ENCODE measurements around the gene AGBL1. TPM values are rescaled to one million over a fixed set of nuclear protein-coding genes. Genes with fewer than 3 reads are reported as not detected.

AGBL1 gene
- total RNA-seq, 1 experiment from 2014 or later, result not detected

DNA sequence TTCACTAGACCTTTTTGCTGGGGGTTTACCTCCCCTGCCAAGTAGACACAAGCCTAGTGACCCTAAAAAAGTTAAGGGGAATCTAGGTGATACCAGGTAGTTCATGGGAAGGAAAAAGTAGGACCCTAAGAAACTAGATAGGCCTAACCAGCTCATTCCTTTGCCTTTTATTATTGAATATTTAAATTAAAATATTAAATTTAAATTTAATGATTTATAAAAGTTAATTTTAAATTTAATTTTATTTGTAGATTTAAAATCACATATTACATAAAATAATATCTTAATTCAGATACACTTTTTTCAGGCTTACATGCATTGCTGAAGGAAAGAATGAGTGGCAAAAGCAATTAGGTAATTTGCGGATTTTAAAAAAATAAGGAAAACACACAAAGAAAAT is 584.9 kb downstream of the AGBL1 start:
- no peak overlapping the region for H3K27ac Mint-ChIP-seq (ENCODE audit: unreplicated experiment)
- no peaks in the 10 kb centered on the region for H3K9me3 ChIP-seq
- BruUV-seq (replicated peaks), result no TSS peak
- no peak for DNase-seq
- ChIA-PET POLR2A (no interaction called here), CTCF (no interaction called here)
- TF ChIP-seq, protein P1, sequence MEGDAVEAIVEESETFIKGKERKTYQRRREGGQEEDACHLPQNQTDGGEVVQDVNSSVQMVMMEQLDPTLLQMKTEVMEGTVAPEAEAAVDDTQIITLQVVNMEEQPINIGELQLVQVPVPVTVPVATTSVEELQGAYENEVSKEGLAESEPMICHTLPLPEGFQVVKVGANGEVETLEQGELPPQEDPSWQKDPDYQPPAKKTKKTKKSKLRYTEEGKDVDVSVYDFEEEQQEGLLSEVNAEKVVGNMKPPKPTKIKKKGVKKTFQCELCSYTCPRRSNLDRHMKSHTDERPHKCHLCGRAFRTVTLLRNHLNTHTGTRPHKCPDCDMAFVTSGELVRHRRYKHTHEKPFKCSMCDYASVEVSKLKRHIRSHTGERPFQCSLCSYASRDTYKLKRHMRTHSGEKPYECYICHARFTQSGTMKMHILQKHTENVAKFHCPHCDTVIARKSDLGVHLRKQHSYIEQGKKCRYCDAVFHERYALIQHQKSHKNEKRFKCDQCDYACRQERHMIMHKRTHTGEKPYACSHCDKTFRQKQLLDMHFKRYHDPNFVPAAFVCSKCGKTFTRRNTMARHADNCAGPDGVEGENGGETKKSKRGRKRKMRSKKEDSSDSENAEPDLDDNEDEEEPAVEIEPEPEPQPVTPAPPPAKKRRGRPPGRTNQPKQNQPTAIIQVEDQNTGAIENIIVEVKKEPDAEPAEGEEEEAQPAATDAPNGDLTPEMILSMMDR (IDR thresholded peaks at IDR 0.05; ENCODE audit: insufficient read depth in 1 of 2, low read depth in 1 of 2, low read length in 1 of 2, severe bottlenecking in 1 of 2, unreplicated experiment in 1 of 2), result no peak
- no peaks in the 10 kb centered on the region for H3K4me1 ChIP-seq
- H3K36me3 Mint-ChIP-seq (ENCODE audit: insufficient read depth, unreplicated experiment), result no peaks in the 10 kb centered on the region
- no peak overlapping the region for H3K4me3 Mint-ChIP-seq (ENCODE audit: unreplicated experiment)
- no peaks in the 10 kb centered on the region for H3K9me3 Mint-ChIP-seq (ENCODE audit: unreplicated experiment)
- no peaks in the 10 kb centered on the region for H3K27me3 ChIP-seq (replicated peaks; ENCODE audit: control insufficient read depth, insufficient read depth, low read length)
- intact Hi-C loops (cut with micrococcal nuclease; ENCODE audit: unreplicated experiment), result no loop called here
- no peaks in the 10 kb centered on the region for H3K36me3 ChIP-seq (ENCODE audit: control insufficient read depth, insufficient read depth, low read length)
- H3K4me1 Mint-ChIP-seq (ENCODE audit: low read depth, unreplicated experiment), result no peaks in the 10 kb centered on the region
- no peaks in the 10 kb centered on the region for H3K27me3 Mint-ChIP-seq (ENCODE audit: insufficient read depth, unreplicated experiment)
- no peak overlapping the region for H3K4me3 ChIP-seq (ENCODE audit: low read depth, low read length)

DNA sequence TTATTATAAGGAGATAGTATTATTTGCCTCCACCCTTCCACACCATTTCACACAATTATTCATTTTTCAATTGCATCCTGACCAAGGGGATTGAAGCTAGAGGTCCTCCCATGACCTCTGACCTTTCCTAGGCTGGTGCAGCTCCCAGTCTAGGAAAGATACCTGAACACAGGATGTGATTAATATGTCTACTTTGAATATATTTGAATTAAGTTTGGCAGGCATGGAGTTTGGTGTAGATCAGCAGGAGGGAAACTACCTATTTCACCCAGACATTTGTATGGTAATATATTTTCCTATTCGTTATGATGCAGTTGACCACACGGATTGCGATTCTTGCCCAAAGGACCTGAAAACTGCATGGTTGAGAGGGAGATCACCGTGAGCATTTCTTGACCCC is 596.3 kb downstream of the AGBL1 start:
- ChIA-PET POLR2A (no interaction called here), CTCF (no interaction called here)
- intact Hi-C loops (cut with micrococcal nuclease; ENCODE audit: unreplicated experiment), result no loop called here
- Mint-ChIP-seq H3K36me3 (ENCODE audit: insufficient read depth, unreplicated experiment) (no peaks in the 10 kb centered on the region), H3K4me1 (ENCODE audit: low read depth, unreplicated experiment) (no peaks in the 10 kb centered on the region), H3K27ac (ENCODE audit: unreplicated experiment) (no peak overlapping the region), H3K9me3 (ENCODE audit: unreplicated experiment) (no peaks in the 10 kb centered on the region), H3K4me3 (ENCODE audit: unreplicated experiment) (no peak overlapping the region), H3K27me3 (ENCODE audit: insufficient read depth, unreplicated experiment) (peaks cover 10% of the 10 kb centered on the region)
- H3K27me3 ChIP-seq (replicated peaks; ENCODE audit: control insufficient read depth, insufficient read depth, low read length), result no peaks in the 10 kb centered on the region
- no TSS peak for BruUV-seq (replicated peaks)
- DNase-seq, result no peak
- no peaks in the 10 kb centered on the region for H3K4me1 ChIP-seq
- TF ChIP-seq, protein P1 (IDR thresholded peaks at IDR 0.05; ENCODE audit: insufficient read depth in 1 of 2, low read depth in 1 of 2, low read length in 1 of 2, severe bottlenecking in 1 of 2, unreplicated experiment in 1 of 2), result no peak
- no peaks in the 10 kb centered on the region for H3K36me3 ChIP-seq (ENCODE audit: control insufficient read depth, insufficient read depth, low read length)
- H3K4me3 ChIP-seq (ENCODE audit: low read depth, low read length), result no peak overlapping the region
- no peaks in the 10 kb centered on the region for H3K9me3 ChIP-seq

DNA sequence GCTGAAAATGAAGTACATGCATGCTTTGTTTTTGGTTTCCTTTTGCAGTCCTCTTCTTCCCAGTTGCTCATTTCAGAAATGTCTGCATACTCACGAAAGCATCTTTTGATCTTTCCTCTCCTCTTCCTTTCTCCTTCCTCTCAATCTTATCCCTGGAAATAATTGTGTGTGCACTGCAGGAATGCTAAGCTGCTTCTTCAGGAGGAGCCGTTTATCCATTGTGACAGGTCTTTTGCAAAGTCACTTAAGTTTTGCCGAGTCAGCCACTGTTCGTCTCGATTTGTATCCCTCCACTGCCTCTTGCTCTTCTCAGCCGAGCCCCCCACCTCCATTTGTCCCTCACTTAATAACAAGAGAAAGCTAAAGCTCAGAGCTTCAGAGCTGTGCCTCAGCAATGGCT is 597.6 kb downstream of the AGBL1 start:
- H3K27me3 ChIP-seq (replicated peaks; ENCODE audit: control insufficient read depth, insufficient read depth, low read length), result no peaks in the 10 kb centered on the region
- ChIA-PET CTCF (no interaction called here), POLR2A (no interaction called here)
- H3K9me3 ChIP-seq, result no peaks in the 10 kb centered on the region
- no peaks in the 10 kb centered on the region for H3K36me3 ChIP-seq (ENCODE audit: control insufficient read depth, insufficient read depth, low read length)
- H3K4me1 ChIP-seq, result no peaks in the 10 kb centered on the region
- TF ChIP-seq, protein P1 (IDR thresholded peaks at IDR 0.05; ENCODE audit: insufficient read depth in 1 of 2, low read depth in 1 of 2, low read length in 1 of 2, severe bottlenecking in 1 of 2, unreplicated experiment in 1 of 2), result no peak
- H3K4me1 Mint-ChIP-seq (ENCODE audit: low read depth, unreplicated experiment), result no peaks in the 10 kb centered on the region
- H3K36me3 Mint-ChIP-seq (ENCODE audit: insufficient read depth, unreplicated experiment), result no peaks in the 10 kb centered on the region
- intact Hi-C loops (cut with micrococcal nuclease; ENCODE audit: unreplicated experiment), result no loop called here
- H3K27ac Mint-ChIP-seq (ENCODE audit: unreplicated experiment), result no peak overlapping the region
- peaks cover 12% of the 10 kb centered on the region for H3K27me3 Mint-ChIP-seq (ENCODE audit: insufficient read depth, unreplicated experiment)
- H3K4me3 Mint-ChIP-seq (ENCODE audit: unreplicated experiment), result no peak overlapping the region
- no peaks in the 10 kb centered on the region for H3K9me3 Mint-ChIP-seq (ENCODE audit: unreplicated experiment)
- no peak overlapping the region for H3K4me3 ChIP-seq (ENCODE audit: low read depth, low read length)
- DNase-seq, result no peak
- BruUV-seq (replicated peaks), result no TSS peak
